CD4-positive, alpha-beta T cell treated with Interleukin-17A for 1 hour (primary cell): ENCODE results near the gene F5.

ENCODE experiments used
- DNase-seq: peaks from one replicate; pipeline ENCODE4 v3.0.0-alpha.2; 2020

Gene F5

GRCh38 chr1:169586395-169587255 lies at the start of gene F5:
F5 (minus strand) TSS chr1:169586481; CDS start chr1:169586386, 95 bp downstream.
- DNase-seq, result peak; percentile 79

GRCh38 chr1:169634877-169635276 lies 48.6 kb upstream of the F5 start:
- no peak for DNase-seq

- DNase-seq, result no peak
These were observed 47.9 kb upstream of the F5 start for GRCh38 chr1:169634145-169634544.

GRCh38 chr1:169631249-169631648 lies 45.0 kb upstream of the F5 start:
- DNase-seq, result no peak

GRCh38 chr1:169630006-169630405 lies 43.7 kb upstream of the F5 start, which contains the start of gene SELP:
SELP (minus strand) TSS chr1:169630124; CDS start chr1:169630074, 50 bp downstream.
- DNase-seq, result no peak

- no peak for DNase-seq
These were observed 38.6 kb upstream of the F5 start for GRCh38 chr1:169624912-169625311.

- no peak for DNase-seq
These were observed 37.8 kb upstream of the F5 start for GRCh38 chr1:169624122-169624521.

- DNase-seq, result no peak
These were observed 37.0 kb upstream of the F5 start for GRCh38 chr1:169623132-169623926.

GRCh38 chr1:169620565-169620964 lies 34.3 kb upstream of the F5 start:
- DNase-seq, result no peak

GRCh38 chr1:169618367-169618766 lies 32.1 kb upstream of the F5 start:
- no peak for DNase-seq

- DNase-seq, result no peak
These were observed 29.5 kb upstream of the F5 start for GRCh38 chr1:169615803-169616202.

GRCh38 chr1:169610858-169611257 lies 24.6 kb upstream of the F5 start:
- DNase-seq, result no peak

GRCh38 chr1:169610108-169610507 lies 23.8 kb upstream of the F5 start:
- no peak for DNase-seq

GRCh38 chr1:169608226-169608625 lies 21.9 kb upstream of the F5 start:
- no peak for DNase-seq

GRCh38 chr1:169604781-169605560 lies 18.7 kb upstream of the F5 start:
- peak; percentile 69 for DNase-seq

- DNase-seq, result peak; percentile 57
These were observed 15.0 kb upstream of the F5 start for GRCh38 chr1:169601096-169601881.

GRCh38 chr1:169595764-169596711 lies 9.8 kb upstream of the F5 start:
- no peak for DNase-seq

- no peak for DNase-seq
These were observed 8.1 kb upstream of the F5 start for GRCh38 chr1:169594391-169594790.

- no peak for DNase-seq
These were observed 4.7 kb upstream of the F5 start for GRCh38 chr1:169590932-169591331.

- DNase-seq, result no peak
These were observed 2.7 kb upstream of the F5 start for GRCh38 chr1:169588785-169589485.
